CD1c-positive myeloid dendritic cell (primary cell): ENCODE measurements around the gene CFAP58.

Experiments
- DNase-seq: peaks from one replicate; pipeline ENCODE4 v3.0.0-alpha.2; 2016; ENCODE audit errors: extremely low spot score

CFAP58 gene

GRCh38 chr10:104353325-104354048 is at the start of gene CFAP58:
Gene CFAP58, plus strand, starts transcription at chr10:104353833. Its CDS starts 65 bp downstream, at chr10:104353898.
- DNase-seq, result peak; percentile 97

GRCh38 chr10:104304356-104304745 is 49.3 kb upstream of the CFAP58 start:
- DNase-seq, result no peak

GRCh38 chr10:104304927-104305326 is 48.7 kb upstream of the CFAP58 start:
- DNase-seq, result no peak

- no peak for DNase-seq
Measured at GRCh38 chr10:104306897-104307296, 46.7 kb upstream of the CFAP58 start.

GRCh38 chr10:104307576-104308438 is 45.8 kb upstream of the CFAP58 start:
- DNase-seq, result no peak

GRCh38 chr10:104308439-104308903 is 45.2 kb upstream of the CFAP58 start:
- DNase-seq, result no peak

- no peak for DNase-seq
Measured at GRCh38 chr10:104309980-104310978, 43.4 kb upstream of the CFAP58 start.

GRCh38 chr10:104311184-104311720 is 42.4 kb upstream of the CFAP58 start:
- no peak for DNase-seq

- DNase-seq, result no peak
Measured at GRCh38 chr10:104314591-104315485, 38.8 kb upstream of the CFAP58 start.

- DNase-seq, result no peak
Measured at GRCh38 chr10:104315486-104315921, 38.1 kb upstream of the CFAP58 start.

- DNase-seq, result no peak
Measured at GRCh38 chr10:104316321-104317099, 37.1 kb upstream of the CFAP58 start.

GRCh38 chr10:104317269-104317710 is 36.3 kb upstream of the CFAP58 start:
- DNase-seq, result no peak

GRCh38 chr10:104317726-104318299 is 35.8 kb upstream of the CFAP58 start:
- no peak for DNase-seq

- DNase-seq, result no peak
Measured at GRCh38 chr10:104318326-104318725, 35.3 kb upstream of the CFAP58 start.

GRCh38 chr10:104318810-104319741 is 34.6 kb upstream of the CFAP58 start:
- DNase-seq, result peak; percentile 65

- DNase-seq, result no peak
Measured at GRCh38 chr10:104321226-104321625, 32.4 kb upstream of the CFAP58 start.

GRCh38 chr10:104321725-104322415 is 31.8 kb upstream of the CFAP58 start:
- peak; percentile 14 for DNase-seq
